ENCODE data around the gene SLC39A11. TPM values are rescaled to one million over a fixed set of nuclear protein-coding genes. Genes with fewer than 3 reads are reported as not detected.

SLC39A11 gene
- total RNA-seq, 1 experiment from 2014 or later: 56.1 TPM

DNA sequence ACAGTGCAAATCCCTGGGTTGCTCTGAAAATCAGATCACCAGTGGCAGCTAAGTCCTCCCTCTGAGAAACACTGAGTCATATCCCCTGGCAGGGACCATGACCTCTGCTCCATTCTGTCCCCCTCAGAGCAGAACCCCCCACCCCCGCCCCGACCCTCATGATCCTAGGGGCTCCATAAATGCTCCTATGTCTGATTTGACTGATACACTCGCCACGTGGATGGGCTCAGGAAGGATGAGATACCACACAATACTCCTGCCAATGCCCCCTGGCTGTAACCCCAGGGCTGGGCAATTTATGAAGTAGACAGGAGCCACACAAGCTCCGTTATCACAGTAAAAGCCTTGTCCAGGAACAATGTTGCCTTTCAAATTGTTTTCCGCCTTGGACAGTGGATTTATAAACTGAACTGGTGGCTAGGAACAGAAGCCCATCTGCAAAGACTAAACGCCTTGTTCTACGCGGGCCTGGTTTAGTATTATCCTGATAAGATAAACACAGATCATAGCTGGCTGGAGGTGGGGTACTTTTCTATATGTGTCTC is 394.8 kb downstream of the SLC39A11 start:
- POLR2A ChIA-PET: interaction anchor here (0.6 to 1.4 kb wide), 3 partner anchors 11 to 609 kb away, joined by 3 to 5 read pairs (median 4); no protein-coding TSS in a partner anchor
- intact Hi-C loops (cut with micrococcal nuclease; ENCODE audit: unreplicated experiment) (no loop called here), in situ Hi-C loops (cut with HindIII; ENCODE audit: low pct_unique_long_range_greater_than_20kb, low sequenced_read_pairs) (no loop called here)
- BruUV-seq (replicated peaks): no TSS peak
- H3K36me3 ChIP-seq (ENCODE audit: control insufficient read depth, insufficient read depth, low read length): no peaks in the 10 kb centered on the region
- TF ChIP-seq, protein P1, sequence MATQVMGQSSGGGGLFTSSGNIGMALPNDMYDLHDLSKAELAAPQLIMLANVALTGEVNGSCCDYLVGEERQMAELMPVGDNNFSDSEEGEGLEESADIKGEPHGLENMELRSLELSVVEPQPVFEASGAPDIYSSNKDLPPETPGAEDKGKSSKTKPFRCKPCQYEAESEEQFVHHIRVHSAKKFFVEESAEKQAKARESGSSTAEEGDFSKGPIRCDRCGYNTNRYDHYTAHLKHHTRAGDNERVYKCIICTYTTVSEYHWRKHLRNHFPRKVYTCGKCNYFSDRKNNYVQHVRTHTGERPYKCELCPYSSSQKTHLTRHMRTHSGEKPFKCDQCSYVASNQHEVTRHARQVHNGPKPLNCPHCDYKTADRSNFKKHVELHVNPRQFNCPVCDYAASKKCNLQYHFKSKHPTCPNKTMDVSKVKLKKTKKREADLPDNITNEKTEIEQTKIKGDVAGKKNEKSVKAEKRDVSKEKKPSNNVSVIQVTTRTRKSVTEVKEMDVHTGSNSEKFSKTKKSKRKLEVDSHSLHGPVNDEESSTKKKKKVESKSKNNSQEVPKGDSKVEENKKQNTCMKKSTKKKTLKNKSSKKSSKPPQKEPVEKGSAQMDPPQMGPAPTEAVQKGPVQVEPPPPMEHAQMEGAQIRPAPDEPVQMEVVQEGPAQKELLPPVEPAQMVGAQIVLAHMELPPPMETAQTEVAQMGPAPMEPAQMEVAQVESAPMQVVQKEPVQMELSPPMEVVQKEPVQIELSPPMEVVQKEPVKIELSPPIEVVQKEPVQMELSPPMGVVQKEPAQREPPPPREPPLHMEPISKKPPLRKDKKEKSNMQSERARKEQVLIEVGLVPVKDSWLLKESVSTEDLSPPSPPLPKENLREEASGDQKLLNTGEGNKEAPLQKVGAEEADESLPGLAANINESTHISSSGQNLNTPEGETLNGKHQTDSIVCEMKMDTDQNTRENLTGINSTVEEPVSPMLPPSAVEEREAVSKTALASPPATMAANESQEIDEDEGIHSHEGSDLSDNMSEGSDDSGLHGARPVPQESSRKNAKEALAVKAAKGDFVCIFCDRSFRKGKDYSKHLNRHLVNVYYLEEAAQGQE (IDR thresholded peaks at IDR 0.05; ENCODE audit: insufficient read depth in 1 of 2, low read depth in 2 of 2, low read length in 1 of 2): no peak
- TF ChIP-seq TCF7L2 (IDR thresholded peaks at IDR 0.05; ENCODE audit: low read depth, low read length): peak; percentile 56; the same call in 1 of the 2 replicates
- TF ChIP-seq, protein P2, sequence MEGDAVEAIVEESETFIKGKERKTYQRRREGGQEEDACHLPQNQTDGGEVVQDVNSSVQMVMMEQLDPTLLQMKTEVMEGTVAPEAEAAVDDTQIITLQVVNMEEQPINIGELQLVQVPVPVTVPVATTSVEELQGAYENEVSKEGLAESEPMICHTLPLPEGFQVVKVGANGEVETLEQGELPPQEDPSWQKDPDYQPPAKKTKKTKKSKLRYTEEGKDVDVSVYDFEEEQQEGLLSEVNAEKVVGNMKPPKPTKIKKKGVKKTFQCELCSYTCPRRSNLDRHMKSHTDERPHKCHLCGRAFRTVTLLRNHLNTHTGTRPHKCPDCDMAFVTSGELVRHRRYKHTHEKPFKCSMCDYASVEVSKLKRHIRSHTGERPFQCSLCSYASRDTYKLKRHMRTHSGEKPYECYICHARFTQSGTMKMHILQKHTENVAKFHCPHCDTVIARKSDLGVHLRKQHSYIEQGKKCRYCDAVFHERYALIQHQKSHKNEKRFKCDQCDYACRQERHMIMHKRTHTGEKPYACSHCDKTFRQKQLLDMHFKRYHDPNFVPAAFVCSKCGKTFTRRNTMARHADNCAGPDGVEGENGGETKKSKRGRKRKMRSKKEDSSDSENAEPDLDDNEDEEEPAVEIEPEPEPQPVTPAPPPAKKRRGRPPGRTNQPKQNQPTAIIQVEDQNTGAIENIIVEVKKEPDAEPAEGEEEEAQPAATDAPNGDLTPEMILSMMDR (IDR thresholded peaks at IDR 0.05): no peak
- H3K4me1 ChIP-seq (ENCODE audit: control insufficient read depth, insufficient read depth, low read length): peaks cover 53% of the 10 kb centered on the region
- ATAC-seq (peak; percentile 71), DNase-seq (ENCODE audit: low read depth, low spot score) (no peak)
- CTCF ChIA-PET: interaction anchor here (0.5 to 1.9 kb wide), 12 partner anchors 10 to 746 kb away, joined by 3 to 13 read pairs (median 4); no protein-coding TSS in a partner anchor
- no peaks in the 10 kb centered on the region for H3K27me3 ChIP-seq (ENCODE audit: control insufficient read depth, insufficient read depth, low read length)
- H3K9me3 ChIP-seq (ENCODE audit: control insufficient read depth, insufficient read depth, low read depth, low read length): no peaks in the 10 kb centered on the region
- H3K27ac ChIP-seq (ENCODE audit: low read length): peak overlapping the region; percentile 96
- H3K4me3 ChIP-seq (ENCODE audit: low read depth in 2 of 2, low read length in 2 of 2): peak overlapping the region in 1 of 2 experiments; percentile 10; a peak in 1 of 4 replicates

DNA sequence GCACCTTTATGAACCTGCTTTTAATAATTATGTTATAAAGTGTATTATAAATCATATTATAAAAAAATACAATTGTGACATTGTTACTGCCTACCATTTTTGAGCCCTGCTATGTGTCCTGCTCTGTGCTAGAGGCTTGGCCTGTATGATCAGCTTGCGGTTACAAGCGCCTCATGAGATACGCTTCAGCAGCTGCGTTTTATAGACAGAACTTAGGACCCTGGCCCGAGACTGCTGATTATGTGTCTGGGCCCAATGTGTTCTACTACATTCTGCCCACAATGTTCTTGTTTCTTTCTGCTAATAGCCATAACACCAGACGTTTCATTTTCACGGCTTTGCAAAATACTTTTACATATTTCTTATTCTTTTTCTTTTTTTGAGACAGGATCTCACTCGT is 395.8 kb downstream of the SLC39A11 start:
- CTCF ChIA-PET: interaction anchor here (1.6 to 1.9 kb wide), 2 partner anchors 12 to 26 kb away, joined by 3 to 12 read pairs; no protein-coding TSS in a partner anchor
- Histone ChIP-seq H3K27me3 (ENCODE audit: control insufficient read depth, insufficient read depth, low read length) (no peaks in the 10 kb centered on the region), H3K9me3 (ENCODE audit: control insufficient read depth, insufficient read depth, low read depth, low read length) (no peaks in the 10 kb centered on the region), H3K4me1 (ENCODE audit: control insufficient read depth, insufficient read depth, low read length) (peaks cover 47% of the 10 kb centered on the region), H3K4me3 (ENCODE audit: low read depth in 2 of 2, low read length in 2 of 2) (no peak overlapping the region), H3K27ac (ENCODE audit: low read length) (peak overlapping the region; percentile 96), H3K36me3 (ENCODE audit: control insufficient read depth, insufficient read depth, low read length) (no peaks in the 10 kb centered on the region)
- no TSS peak for BruUV-seq (replicated peaks)
- ATAC-seq (no peak), DNase-seq (ENCODE audit: low read depth, low spot score) (no peak)
- POLR2A ChIA-PET: no interaction called here
- intact Hi-C loops (cut with micrococcal nuclease; ENCODE audit: unreplicated experiment): no loop called here
- no peak for TF ChIP-seq POLR2AphosphoS5 (IDR thresholded peaks at IDR 0.05; ENCODE audit: low read depth, low read length)
- in situ Hi-C loops (cut with HindIII; ENCODE audit: low pct_unique_long_range_greater_than_20kb, low sequenced_read_pairs): no loop called here

DNA sequence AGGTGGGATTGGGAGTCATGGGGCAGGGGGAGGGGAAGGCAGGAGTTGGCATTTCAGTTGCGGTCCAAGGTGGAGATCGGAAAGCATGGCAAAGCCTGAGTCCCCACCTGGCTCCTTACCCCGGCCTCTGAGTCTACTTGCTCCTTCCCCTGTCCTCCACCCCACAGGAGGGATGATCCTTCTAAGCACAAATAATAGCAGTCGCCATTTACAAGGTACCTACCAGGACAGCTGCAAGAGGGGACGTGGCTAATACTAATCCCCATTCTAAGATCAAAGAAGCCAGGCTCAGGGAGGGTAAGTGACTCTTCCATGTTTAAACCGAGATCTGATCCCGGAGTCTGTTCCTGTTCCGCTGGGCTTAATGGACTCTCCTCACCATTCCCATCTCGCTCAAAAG is 396.3 kb downstream of the SLC39A11 start:
- peaks cover 52% of the 10 kb centered on the region for H3K4me1 ChIP-seq (ENCODE audit: control insufficient read depth, insufficient read depth, low read length)
- H3K9me3 ChIP-seq (ENCODE audit: control insufficient read depth, insufficient read depth, low read depth, low read length): no peaks in the 10 kb centered on the region
- peak overlapping the region; percentile 96 for H3K27ac ChIP-seq (ENCODE audit: low read length)
- in situ Hi-C loops (cut with HindIII; ENCODE audit: low pct_unique_long_range_greater_than_20kb, low sequenced_read_pairs) (no loop called here), intact Hi-C loops (cut with micrococcal nuclease; ENCODE audit: unreplicated experiment) (no loop called here)
- no peak overlapping the region for H3K4me3 ChIP-seq (ENCODE audit: low read depth in 2 of 2, low read length in 2 of 2)
- CTCF ChIA-PET: no interaction called here
- ATAC-seq (no peak), DNase-seq (ENCODE audit: low read depth, low spot score) (no peak)
- H3K36me3 ChIP-seq (ENCODE audit: control insufficient read depth, insufficient read depth, low read length): no peaks in the 10 kb centered on the region
- POLR2A ChIA-PET: no interaction called here
- no TSS peak for BruUV-seq (replicated peaks)
- H3K27me3 ChIP-seq (ENCODE audit: control insufficient read depth, insufficient read depth, low read length): no peaks in the 10 kb centered on the region
- TF ChIP-seq TCF7L2 (IDR thresholded peaks at IDR 0.05; ENCODE audit: low read depth, low read length) (no peak; the same call in 1 of the 2 replicates), POLR2AphosphoS5 (IDR thresholded peaks at IDR 0.05; ENCODE audit: low read depth, low read length) (no peak)
- TF ChIP-seq, protein P2 (IDR thresholded peaks at IDR 0.05): no peak

Data from Panc1 (cell line).